ENCODE measurements around the gene DNASE1L3. TPM values are rescaled to one million over a fixed set of nuclear protein-coding genes. Genes with fewer than 3 reads are reported as not detected.
A peak's percentile ranks its signal among the peaks of the same experiment; 100 is the strongest.

The DNASE1L3 gene
- total and polyA plus RNA-seq, 2 of the 13 experiments (the other 11 are each of a cell fraction or from before 2014, with no cell fraction given), result 0.86 to 1.7 TPM

DNA sequence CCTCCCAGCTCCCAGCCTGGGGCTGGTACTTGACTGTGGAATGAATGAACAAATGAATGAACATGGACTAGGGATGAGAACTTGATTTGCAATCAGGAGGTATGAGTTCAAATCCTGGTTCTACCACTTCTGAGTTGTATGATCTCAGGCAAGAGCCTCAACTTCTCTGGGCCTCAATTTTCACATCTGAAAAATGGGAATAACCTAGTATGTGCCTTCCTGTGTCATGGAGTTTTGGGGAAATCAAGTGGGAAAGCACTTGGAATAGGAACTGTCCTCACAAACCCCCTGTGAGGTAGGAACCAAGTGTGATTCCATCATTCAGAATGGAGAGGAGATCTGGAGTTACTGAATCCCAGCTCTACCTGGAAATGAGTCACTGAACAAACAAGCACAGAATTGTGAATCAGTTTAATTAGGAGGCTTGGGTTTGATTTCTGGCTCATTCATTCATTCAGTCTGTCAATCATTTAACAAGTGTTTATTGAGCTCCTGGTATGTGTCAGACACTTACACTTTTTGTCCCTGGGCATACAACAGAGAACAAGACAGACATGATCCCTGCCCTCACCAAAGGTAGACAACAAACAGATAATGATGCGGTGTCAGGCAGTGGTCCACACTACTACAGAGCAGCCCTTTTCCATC, 29.7 kb downstream of the DNASE1L3 start (continued):
- TF ChIP-seq, protein P1, sequence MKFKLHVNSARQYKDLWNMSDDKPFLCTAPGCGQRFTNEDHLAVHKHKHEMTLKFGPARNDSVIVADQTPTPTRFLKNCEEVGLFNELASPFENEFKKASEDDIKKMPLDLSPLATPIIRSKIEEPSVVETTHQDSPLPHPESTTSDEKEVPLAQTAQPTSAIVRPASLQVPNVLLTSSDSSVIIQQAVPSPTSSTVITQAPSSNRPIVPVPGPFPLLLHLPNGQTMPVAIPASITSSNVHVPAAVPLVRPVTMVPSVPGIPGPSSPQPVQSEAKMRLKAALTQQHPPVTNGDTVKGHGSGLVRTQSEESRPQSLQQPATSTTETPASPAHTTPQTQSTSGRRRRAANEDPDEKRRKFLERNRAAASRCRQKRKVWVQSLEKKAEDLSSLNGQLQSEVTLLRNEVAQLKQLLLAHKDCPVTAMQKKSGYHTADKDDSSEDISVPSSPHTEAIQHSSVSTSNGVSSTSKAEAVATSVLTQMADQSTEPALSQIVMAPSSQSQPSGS (CRISPR knock-in tag; IDR thresholded peaks at IDR 0.05), result no peak
- TF ChIP-seq NCOA1 (CRISPR knock-in tag; IDR thresholded peaks at IDR 0.05), result no peak
- TF ChIP-seq, protein P2, sequence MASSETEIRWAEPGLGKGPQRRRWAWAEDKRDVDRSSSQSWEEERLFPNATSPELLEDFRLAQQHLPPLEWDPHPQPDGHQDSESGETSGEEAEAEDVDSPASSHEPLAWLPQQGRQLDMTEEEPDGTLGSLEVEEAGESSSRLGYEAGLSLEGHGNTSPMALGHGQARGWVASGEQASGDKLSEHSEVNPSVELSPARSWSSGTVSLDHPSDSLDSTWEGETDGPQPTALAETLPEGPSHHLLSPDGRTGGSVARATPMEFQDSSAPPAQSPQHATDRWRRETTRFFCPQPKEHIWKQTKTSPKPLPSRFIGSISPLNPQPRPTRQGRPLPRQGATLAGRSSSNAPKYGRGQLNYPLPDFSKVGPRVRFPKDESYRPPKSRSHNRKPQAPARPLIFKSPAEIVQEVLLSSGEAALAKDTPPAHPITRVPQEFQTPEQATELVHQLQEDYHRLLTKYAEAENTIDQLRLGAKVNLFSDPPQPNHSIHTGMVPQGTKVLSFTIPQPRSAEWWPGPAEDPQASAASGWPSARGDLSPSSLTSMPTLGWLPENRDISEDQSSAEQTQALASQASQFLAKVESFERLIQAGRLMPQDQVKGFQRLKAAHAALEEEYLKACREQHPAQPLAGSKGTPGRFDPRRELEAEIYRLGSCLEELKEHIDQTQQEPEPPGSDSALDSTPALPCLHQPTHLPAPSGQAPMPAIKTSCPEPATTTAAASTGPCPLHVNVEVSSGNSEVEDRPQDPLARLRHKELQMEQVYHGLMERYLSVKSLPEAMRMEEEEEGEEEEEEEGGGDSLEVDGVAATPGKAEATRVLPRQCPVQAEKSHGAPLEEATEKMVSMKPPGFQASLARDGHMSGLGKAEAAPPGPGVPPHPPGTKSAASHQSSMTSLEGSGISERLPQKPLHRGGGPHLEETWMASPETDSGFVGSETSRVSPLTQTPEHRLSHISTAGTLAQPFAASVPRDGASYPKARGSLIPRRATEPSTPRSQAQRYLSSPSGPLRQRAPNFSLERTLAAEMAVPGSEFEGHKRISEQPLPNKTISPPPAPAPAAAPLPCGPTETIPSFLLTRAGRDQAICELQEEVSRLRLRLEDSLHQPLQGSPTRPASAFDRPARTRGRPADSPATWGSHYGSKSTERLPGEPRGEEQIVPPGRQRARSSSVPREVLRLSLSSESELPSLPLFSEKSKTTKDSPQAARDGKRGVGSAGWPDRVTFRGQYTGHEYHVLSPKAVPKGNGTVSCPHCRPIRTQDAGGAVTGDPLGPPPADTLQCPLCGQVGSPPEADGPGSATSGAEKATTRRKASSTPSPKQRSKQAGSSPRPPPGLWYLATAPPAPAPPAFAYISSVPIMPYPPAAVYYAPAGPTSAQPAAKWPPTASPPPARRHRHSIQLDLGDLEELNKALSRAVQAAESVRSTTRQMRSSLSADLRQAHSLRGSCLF (CRISPR knock-in tag; IDR thresholded peaks at IDR 0.05; ENCODE audit: borderline replicate concordance), result no peak
- TF ChIP-seq HMG20A (CRISPR knock-in tag; IDR thresholded peaks at IDR 0.05; ENCODE audit: borderline replicate concordance), result peak; percentile 60; the same call in 1 of the 2 replicates
- TF ChIP-seq, protein P3, sequence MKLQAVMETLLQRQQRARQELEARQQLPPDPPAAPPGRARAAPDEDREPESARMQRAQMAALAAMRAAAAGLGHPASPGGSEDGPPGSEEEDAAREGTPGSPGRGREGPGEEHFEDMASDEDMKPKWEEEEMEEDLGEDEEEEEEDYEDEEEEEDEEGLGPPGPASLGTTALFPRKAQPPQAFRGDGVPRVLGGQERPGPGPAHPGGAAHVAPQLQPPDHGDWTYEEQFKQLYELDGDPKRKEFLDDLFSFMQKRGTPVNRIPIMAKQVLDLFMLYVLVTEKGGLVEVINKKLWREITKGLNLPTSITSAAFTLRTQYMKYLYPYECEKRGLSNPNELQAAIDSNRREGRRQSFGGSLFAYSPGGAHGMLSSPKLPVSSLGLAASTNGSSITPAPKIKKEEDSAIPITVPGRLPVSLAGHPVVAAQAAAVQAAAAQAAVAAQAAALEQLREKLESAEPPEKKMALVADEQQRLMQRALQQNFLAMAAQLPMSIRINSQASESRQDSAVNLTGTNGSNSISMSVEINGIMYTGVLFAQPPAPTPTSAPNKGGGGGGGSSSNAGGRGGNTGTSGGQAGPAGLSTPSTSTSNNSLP (IDR thresholded peaks at IDR 0.05; ENCODE audit: low read depth, low read length), result peak; percentile 94
- no peak for TF ChIP-seq PAF1 (CRISPR knock-in tag; IDR thresholded peaks at IDR 0.05)
- TF ChIP-seq FOSL2 (CRISPR knock-in tag; IDR thresholded peaks at IDR 0.05), result peak; percentile 92
- TF ChIP-seq HIVEP1 (CRISPR knock-in tag; IDR thresholded peaks at IDR 0.05), result no peak
- no peak for TF ChIP-seq ETV6 (CRISPR knock-in tag; conservative IDR thresholded peaks at IDR 0.05)
- no peak for TF ChIP-seq BHLHE40 (IDR thresholded peaks at IDR 0.05; ENCODE audit: low read length)
- TF ChIP-seq CBX1 (IDR thresholded peaks at IDR 0.05; ENCODE audit: low read depth), result no peak
- peak; percentile 66 for TF ChIP-seq ZEB1 (IDR thresholded peaks at IDR 0.05; ENCODE audit: insufficient replicate concordance, low read depth)
- TF ChIP-seq ZNF672 (CRISPR knock-in tag; IDR thresholded peaks at IDR 0.05), result no peak
- TF ChIP-seq ZBTB1 (CRISPR knock-in tag; IDR thresholded peaks at IDR 0.05; ENCODE audit: borderline replicate concordance), result no peak
- no peak for TF ChIP-seq SRF (IDR thresholded peaks at IDR 0.05; ENCODE audit: low read depth, low read length)
- TF ChIP-seq ZNF24 (IDR thresholded peaks at IDR 0.05), result peak; percentile 97
- TF ChIP-seq BRD4 (CRISPR knock-in tag; IDR thresholded peaks at IDR 0.05), result no peak
- 0 out of 2 replicates have a peak, but pooled peaks have one; percentile 32 for TF ChIP-seq PPARG (CRISPR knock-in tag; conservative IDR thresholded peaks at IDR 0.05)
- no peak for TF ChIP-seq PHF20 (CRISPR knock-in tag; IDR thresholded peaks at IDR 0.05)
- TF ChIP-seq NFYC (CRISPR knock-in tag; IDR thresholded peaks at IDR 0.05), result no peak
- no peak for TF ChIP-seq KAT2B (IDR thresholded peaks at IDR 0.05; ENCODE audit: borderline replicate concordance, low read depth, low read length)
- no peak for TF ChIP-seq PRPF4 (IDR thresholded peaks at IDR 0.05; ENCODE audit: low read depth, low read length, poor library complexity, severe bottlenecking)
- TF ChIP-seq, protein P4, sequence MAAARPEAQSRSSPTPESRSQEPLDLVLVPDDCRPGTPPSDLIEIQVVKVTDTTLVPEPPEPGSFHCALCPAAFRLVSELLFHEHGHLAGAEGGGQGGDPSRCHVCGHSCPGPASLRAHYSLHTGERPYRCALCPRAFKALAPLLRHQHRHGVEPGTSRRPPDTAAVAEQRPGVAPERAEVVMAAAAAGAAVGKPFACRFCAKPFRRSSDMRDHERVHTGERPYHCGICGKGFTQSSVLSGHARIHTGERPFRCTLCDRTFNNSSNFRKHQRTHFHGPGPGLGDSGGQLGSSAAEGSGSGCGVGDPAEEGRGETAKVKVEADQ (CRISPR knock-in tag; IDR thresholded peaks at IDR 0.05; ENCODE audit: borderline replicate concordance), result no peak
- no peak for TF ChIP-seq KMT2A (CRISPR knock-in tag; IDR thresholded peaks at IDR 0.05)
